ENCODE results near the gene LRP5.

DNA sequence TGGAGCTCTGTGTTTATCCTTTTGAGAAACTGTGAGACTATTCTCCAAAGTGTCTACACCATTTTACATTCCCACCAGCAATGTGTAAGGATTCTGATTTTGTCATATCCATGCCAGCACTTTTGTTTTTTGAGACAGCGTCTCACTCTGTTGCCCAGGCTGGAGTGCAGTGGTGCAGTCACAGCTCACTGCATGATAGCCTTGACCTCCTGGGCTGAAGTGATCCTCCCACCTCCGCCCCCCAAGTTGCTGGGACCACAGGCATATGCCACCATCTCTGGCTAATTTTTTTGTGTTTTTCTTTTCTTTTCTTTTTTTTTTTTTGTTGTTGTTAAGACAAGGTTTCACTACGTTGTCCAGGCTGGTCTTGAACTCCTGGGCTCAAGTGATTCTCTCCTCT lies 183.5 kb downstream of the LRP5 start:
- TF ChIP-seq, protein P1, sequence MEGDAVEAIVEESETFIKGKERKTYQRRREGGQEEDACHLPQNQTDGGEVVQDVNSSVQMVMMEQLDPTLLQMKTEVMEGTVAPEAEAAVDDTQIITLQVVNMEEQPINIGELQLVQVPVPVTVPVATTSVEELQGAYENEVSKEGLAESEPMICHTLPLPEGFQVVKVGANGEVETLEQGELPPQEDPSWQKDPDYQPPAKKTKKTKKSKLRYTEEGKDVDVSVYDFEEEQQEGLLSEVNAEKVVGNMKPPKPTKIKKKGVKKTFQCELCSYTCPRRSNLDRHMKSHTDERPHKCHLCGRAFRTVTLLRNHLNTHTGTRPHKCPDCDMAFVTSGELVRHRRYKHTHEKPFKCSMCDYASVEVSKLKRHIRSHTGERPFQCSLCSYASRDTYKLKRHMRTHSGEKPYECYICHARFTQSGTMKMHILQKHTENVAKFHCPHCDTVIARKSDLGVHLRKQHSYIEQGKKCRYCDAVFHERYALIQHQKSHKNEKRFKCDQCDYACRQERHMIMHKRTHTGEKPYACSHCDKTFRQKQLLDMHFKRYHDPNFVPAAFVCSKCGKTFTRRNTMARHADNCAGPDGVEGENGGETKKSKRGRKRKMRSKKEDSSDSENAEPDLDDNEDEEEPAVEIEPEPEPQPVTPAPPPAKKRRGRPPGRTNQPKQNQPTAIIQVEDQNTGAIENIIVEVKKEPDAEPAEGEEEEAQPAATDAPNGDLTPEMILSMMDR (IDR thresholded peaks at IDR 0.05; ENCODE audit: low read depth, low read length): no peak
- TF ChIP-seq POLR2A (IDR thresholded peaks at IDR 0.05; ENCODE audit: extremely low read depth, insufficient read length): no peak
- TF ChIP-seq, protein P2, sequence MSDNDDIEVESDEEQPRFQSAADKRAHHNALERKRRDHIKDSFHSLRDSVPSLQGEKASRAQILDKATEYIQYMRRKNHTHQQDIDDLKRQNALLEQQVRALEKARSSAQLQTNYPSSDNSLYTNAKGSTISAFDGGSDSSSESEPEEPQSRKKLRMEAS (IDR thresholded peaks at IDR 0.05; ENCODE audit: low read depth, low read length): no peak
- TF ChIP-seq MYC (IDR thresholded peaks at IDR 0.05; ENCODE audit: low read depth, low read length): no peak
